OCI-LY7 (cell line): ENCODE results near the gene SSTR5. TPM values are rescaled to one million over a fixed set of nuclear protein-coding genes. Genes with fewer than 3 reads are reported as not detected.

Experiments used
- BruUV-seq: library from RNA; stranded (reverse); fragments of 400-500 nt; replicated peaks from 2 replicates; lab custom pipeline; 2021; lab: Mats Ljungman, UMichigan
- CTCF ChIA-PET: fragments of 300-600 bp; sonication (Branson Sonifier 250); formaldehyde crosslinking; loops from one replicate; lab custom pipeline; 2022; ENCODE audit warnings: antibody characterized with exemption; ENCODE audit not compliant: unreplicated experiment; lab: Charles Lee
- POLR2A ChIA-PET: fragments of 300-600 bp; sonication (Branson Sonifier 250); formaldehyde crosslinking; loops from one replicate; lab custom pipeline; 2022; ENCODE audit warnings: antibody characterized with exemption; lab: Charles Lee
- DNase-seq: peaks from one replicate; pipeline ENCODE4 v3.0.0-alpha.2; 2015; ENCODE audit warnings: low spot score
- H2AFZ ChIP-seq: fragments of 200-600 bp; sonication (generic), shearing (Covaris generic); 2 replicates; pipeline ENCODE4 v1.6.1; 2014; ENCODE audit warnings: mild to moderate bottlenecking, antibody characterized with exemption, low read length, moderate library complexity
- H3K27ac ChIP-seq: fragments of 200-600 bp; sonication (generic); 2 replicates; pipeline ENCODE4 v1.5.1; 2014; ENCODE audit warnings: mixed run types, low read depth, mild to moderate bottlenecking, moderate library complexity, low read length, inconsistent platforms; ENCODE audit not compliant: poor library complexity, severe bottlenecking
- H3K36me3 ChIP-seq: fragments of 200-600 bp; sonication (generic); 2 replicates; pipeline ENCODE4 v1.6.1; 2014; ENCODE audit warnings: mild to moderate bottlenecking, antibody characterized with exemption, low read length, moderate library complexity, mixed read lengths; ENCODE audit not compliant: insufficient read depth
- H3K4me1 ChIP-seq: fragments of 200-600 bp; sonication (generic); 2 replicates; pipeline ENCODE4 v1.5.1; 2014; ENCODE audit warnings: mild to moderate bottlenecking, low read length; ENCODE audit not compliant: insufficient read depth, poor library complexity, severe bottlenecking
- H3K4me2 ChIP-seq: fragments of 200-600 bp; sonication (generic); 2 replicates; pipeline ENCODE4 v1.6.1; 2014; ENCODE audit warnings: mild to moderate bottlenecking, low read length
- H3K4me3 ChIP-seq: fragments of 200-600 bp; sonication (generic); 2 replicates; pipeline ENCODE4 v1.5.1; 2014; ENCODE audit warnings: mild to moderate bottlenecking, low read depth, low read length; ENCODE audit not compliant: poor library complexity, severe bottlenecking
- H3K79me2 ChIP-seq: fragments of 200-600 bp; sonication (generic); 2 replicates; pipeline ENCODE4 v1.6.1; 2016; ENCODE audit warnings: low read depth, mild to moderate bottlenecking, low read length, moderate library complexity, mixed read lengths; ENCODE audit not compliant: insufficient read depth
- H3K9me2 ChIP-seq: fragments of 200-600 bp; sonication (generic); 2 replicates; pipeline ENCODE4 v1.6.1; 2016; ENCODE audit warnings: mild to moderate bottlenecking, low read length, mixed read lengths; ENCODE audit not compliant: insufficient read depth
- H3K9me3 ChIP-seq: fragments of 200-600 bp; sonication (generic); 2 replicates; pipeline ENCODE4 v1.6.1; 2014; ENCODE audit warnings: mild to moderate bottlenecking, mixed run types, low read length, mixed read lengths
- H4K20me1 ChIP-seq: fragments of 200-600 bp; sonication (generic); 2 replicates; pipeline ENCODE4 v1.6.1; 2014; ENCODE audit warnings: mild to moderate bottlenecking, antibody characterized with exemption, low read length, moderate library complexity, mixed read lengths; ENCODE audit not compliant: insufficient read depth
- EZH2phosphoT487 ChIP-seq: fragments of 200-600 bp; sonication (generic); IDR thresholded peaks from 2 replicates; pipeline ENCODE4 v1.6.1; 2018; ENCODE audit warnings: low read depth, borderline replicate concordance, mild to moderate bottlenecking, mixed run types, antibody characterized with exemption, low read length, moderate library complexity, mixed read lengths
- intact Hi-C: fragments of 100-400 bp; cut with micrococcal nuclease; formaldehyde crosslinking; loops from one replicate; pipeline ENCODE4 v1.10.0; 2022; ENCODE audit not compliant: unreplicated experiment
- total RNA-seq, 2 experiments: library from RNA; depleted of rRNA in 1 of 2; stranded (reverse); fragments of >200 nt in 1 of 2; shearing (Covaris generic) in 1 of 2; gene quantifications; 2 replicates each; pipeline ENCODE4 v1.2.3, GENCODE V29; 2014 to 2022
- TF ChIP-seq, protein P1 (sequence below): fragments of 200-600 bp; sonication (generic); conservative IDR thresholded peaks from 2 replicates; pipeline ENCODE4 v1.5.1; 2014; ENCODE audit warnings: mild to moderate bottlenecking, antibody characterized with exemption, low read length, moderate library complexity, mixed read lengths

Gene SSTR5
- total RNA-seq, 2 experiments from 2014 or later = not detected

DNA sequence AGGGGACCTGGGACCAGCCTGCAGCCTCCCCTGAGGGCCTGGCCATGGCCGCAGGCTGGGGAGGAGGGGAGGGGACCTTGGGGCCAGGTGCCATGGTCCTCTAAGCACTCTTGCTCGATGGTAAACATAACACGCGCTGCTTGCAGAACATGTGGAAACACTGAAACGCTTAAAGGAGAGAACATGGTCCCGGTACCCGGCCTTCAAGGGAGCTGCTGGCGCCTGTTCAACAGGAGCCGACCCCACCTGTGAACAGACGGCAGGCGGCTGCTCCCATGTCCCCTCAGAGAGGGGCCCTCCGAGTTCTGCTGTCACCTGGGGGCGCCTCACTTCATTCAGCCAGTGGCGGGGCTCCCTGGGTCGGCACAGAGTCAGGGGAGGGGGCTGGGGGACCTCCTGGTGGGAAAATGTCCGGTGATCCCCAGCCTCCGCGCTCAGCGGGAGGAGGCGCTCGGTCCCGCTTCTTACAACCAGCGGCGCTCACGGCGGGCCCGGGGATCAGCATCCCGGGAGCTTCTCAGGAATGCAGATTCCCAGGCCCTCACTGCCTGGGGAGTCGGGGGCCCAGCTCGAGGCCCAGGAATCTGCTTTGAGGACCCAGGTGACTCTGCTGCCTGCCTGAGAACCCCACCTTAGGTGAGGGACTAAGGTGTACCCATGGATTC lies 854 bp upstream of the SSTR5 start:
- POLR2A ChIA-PET = no interaction called here
- Histone ChIP-seq H3K36me3 (no peaks in the 10 kb centered on the region), H4K20me1 (no peaks in the 10 kb centered on the region), H3K4me3 (no peak overlapping the region), H2AFZ (no peak overlapping the region), H3K9me2 (no peaks in the 10 kb centered on the region), H3K4me1 (no peaks in the 10 kb centered on the region), H3K79me2 (no peaks in the 10 kb centered on the region), H3K4me2 (no peak overlapping the region), H3K27ac (no peak overlapping the region), H3K9me3 (no peaks in the 10 kb centered on the region)
- intact Hi-C loops = no loop called here
- CTCF ChIA-PET = no interaction called here
- no peak for DNase-seq
- BruUV-seq = no TSS peak
- TF ChIP-seq, protein P1, sequence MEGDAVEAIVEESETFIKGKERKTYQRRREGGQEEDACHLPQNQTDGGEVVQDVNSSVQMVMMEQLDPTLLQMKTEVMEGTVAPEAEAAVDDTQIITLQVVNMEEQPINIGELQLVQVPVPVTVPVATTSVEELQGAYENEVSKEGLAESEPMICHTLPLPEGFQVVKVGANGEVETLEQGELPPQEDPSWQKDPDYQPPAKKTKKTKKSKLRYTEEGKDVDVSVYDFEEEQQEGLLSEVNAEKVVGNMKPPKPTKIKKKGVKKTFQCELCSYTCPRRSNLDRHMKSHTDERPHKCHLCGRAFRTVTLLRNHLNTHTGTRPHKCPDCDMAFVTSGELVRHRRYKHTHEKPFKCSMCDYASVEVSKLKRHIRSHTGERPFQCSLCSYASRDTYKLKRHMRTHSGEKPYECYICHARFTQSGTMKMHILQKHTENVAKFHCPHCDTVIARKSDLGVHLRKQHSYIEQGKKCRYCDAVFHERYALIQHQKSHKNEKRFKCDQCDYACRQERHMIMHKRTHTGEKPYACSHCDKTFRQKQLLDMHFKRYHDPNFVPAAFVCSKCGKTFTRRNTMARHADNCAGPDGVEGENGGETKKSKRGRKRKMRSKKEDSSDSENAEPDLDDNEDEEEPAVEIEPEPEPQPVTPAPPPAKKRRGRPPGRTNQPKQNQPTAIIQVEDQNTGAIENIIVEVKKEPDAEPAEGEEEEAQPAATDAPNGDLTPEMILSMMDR = no peak
- no peak for TF ChIP-seq EZH2phosphoT487

DNA sequence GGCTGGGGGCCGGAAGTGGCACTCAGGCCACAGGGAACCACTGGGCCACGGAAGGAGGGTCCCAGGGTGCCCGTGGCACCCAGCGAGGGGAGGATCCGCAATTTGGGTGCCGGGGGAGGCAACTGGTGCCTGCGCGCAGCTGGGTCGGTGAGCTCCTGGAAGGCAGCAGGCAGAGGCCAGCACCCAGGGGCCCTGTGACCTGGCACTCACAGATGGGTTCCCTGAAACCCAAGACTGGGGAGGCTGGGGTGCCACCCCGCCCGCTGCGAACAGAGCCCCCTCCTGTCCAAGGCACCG lies 663 bp downstream of the SSTR5 start:
- Histone ChIP-seq H3K36me3 (no peaks in the 10 kb centered on the region), H4K20me1 (no peaks in the 10 kb centered on the region), H3K4me1 (no peaks in the 10 kb centered on the region), H3K27ac (no peak overlapping the region), H3K4me2 (no peak overlapping the region), H2AFZ (no peak overlapping the region), H3K4me3 (no peak overlapping the region), H3K9me3 (no peaks in the 10 kb centered on the region), H3K9me2 (no peaks in the 10 kb centered on the region), H3K79me2 (no peaks in the 10 kb centered on the region)
- no peak for DNase-seq
- TF ChIP-seq, protein P1 = no peak
- POLR2A ChIA-PET = no interaction called here
- CTCF ChIA-PET = no interaction called here
- BruUV-seq = no TSS peak
- intact Hi-C loops = no loop called here

DNA sequence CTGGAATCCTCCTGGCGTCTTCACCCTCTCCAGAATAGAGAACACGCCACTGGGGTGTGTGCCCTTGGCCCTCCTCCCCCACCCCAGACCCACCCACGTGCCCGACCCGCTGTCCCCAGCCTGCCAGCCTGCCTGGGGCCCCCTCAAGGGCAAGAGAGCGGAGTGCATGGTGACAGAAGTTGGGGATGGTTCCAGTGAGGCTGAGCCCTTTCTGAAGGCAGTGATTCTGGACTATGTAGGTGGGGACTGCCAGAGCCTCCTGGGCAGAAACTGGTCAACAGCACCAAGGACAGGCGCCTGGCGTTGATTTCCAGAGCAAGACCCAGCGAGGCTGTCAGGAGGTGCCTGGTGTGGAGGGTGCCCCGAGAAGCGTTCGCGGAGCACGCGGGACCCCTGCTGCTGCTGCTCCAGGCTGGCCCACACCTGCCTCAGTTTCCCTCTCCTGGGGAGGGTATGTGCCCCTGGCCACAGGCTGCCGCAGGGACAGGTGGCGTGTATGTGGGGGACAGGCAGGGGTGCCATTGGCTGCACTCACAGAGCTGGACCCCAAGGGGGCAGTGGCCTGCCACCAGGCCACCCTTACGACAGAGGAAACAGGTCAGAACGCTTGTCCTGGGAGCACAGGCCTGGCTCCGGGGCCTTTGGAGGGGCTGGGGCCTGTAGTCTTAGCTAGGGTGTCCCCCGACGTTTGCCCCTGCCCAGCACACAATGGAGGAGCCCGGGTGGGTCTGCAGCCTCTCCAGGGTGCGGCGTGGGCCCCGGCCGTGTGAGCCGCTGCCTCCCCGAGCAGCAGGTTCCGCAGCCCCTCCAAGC lies 1.2 kb downstream of the SSTR5 start:
- BruUV-seq = no TSS peak
- intact Hi-C loops = no loop called here
- H3K9me3 ChIP-seq = no peaks in the 10 kb centered on the region
- H2AFZ ChIP-seq = no peak overlapping the region
- H3K79me2 ChIP-seq = no peaks in the 10 kb centered on the region
- no peaks in the 10 kb centered on the region for H4K20me1 ChIP-seq
- H3K4me1 ChIP-seq = no peaks in the 10 kb centered on the region
- no peak overlapping the region for H3K4me2 ChIP-seq
- DNase-seq = no peak
- no peaks in the 10 kb centered on the region for H3K9me2 ChIP-seq
- TF ChIP-seq EZH2phosphoT487 = no peak
- TF ChIP-seq, protein P1 = no peak
- H3K36me3 ChIP-seq = no peaks in the 10 kb centered on the region
- POLR2A ChIA-PET = no interaction called here
- CTCF ChIA-PET = no interaction called here
- H3K4me3 ChIP-seq = no peak overlapping the region
- no peak overlapping the region for H3K27ac ChIP-seq
